Peyer's patch (tissue), 4 donors: ENCODE data around the gene ZBTB7C.

Source experiments
- CTCF ChIP-seq, 6 experiments: fragments of 450-650 bp in 4 of 6; fragments of 200-600 bp in 2 of 6; sonication (generic) in 1 of 6; IDR thresholded peaks; one replicate each; pipeline ENCODE4 v1.5.1; 2017 to 2019; ENCODE audit warnings: antibody characterized with exemption in 6 of 6, mild to moderate bottlenecking in 3 of 6, moderate library complexity in 1 of 6
- POLR2A ChIP-seq, 2 donors: fragments of 450-650 bp; IDR thresholded peaks; one replicate each; pipeline ENCODE4 v1.5.1; 2017; ENCODE audit warnings: antibody characterized with exemption in 2 of 2, mild to moderate bottlenecking in 2 of 2, moderate library complexity in 2 of 2

- TF ChIP-seq POLR2A (IDR thresholded peaks at IDR 0.05) (no peak), CTCF (IDR thresholded peaks at IDR 0.05) (no peak)
Observed at GRCh38 chr18:48335829-48336228, 73.4 kb downstream of the ZBTB7C start.
